SW480 (cell line): ENCODE measurements around the gene CDON.

Experiments
- DNase-seq: peaks from one replicate; pipeline ENCODE4 v3.0.0-alpha.2; 2016; ENCODE audit warnings: low spot score

Gene CDON

GRCh38 chr11:126082251-126083109 is 19.8 kb upstream of the CDON start:
- DNase-seq: no peak

- DNase-seq: no peak
Observed at GRCh38 chr11:126081915-126082250, 19.2 kb upstream of the CDON start.

GRCh38 chr11:126080161-126080941 is 17.7 kb upstream of the CDON start:
- no peak for DNase-seq

- peak; percentile 11 for DNase-seq
Observed at GRCh38 chr11:126079621-126080124, 17.0 kb upstream of the CDON start.

- no peak for DNase-seq
Observed at GRCh38 chr11:126076641-126077040, 14.0 kb upstream of the CDON start.

GRCh38 chr11:126072801-126073594 is 10.3 kb upstream of the CDON start:
- no peak for DNase-seq

GRCh38 chr11:126072141-126072741 is 9.6 kb upstream of the CDON start:
- DNase-seq: peak; percentile 36

GRCh38 chr11:126063507-126063852 is 814 bp upstream of the CDON start:
- no peak for DNase-seq

- DNase-seq: peak; percentile 67
Observed at GRCh38 chr11:126061707-126062678, 673 bp downstream of the CDON start.

GRCh38 chr11:126060757-126061171 is 1.9 kb downstream of the CDON start:
- no peak for DNase-seq

- DNase-seq: no peak
Observed at GRCh38 chr11:126059238-126059781, 3.4 kb downstream of the CDON start.

GRCh38 chr11:126058105-126058874 is 4.4 kb downstream of the CDON start:
- DNase-seq: no peak

- no peak for DNase-seq
Observed at GRCh38 chr11:126054882-126055281, 7.8 kb downstream of the CDON start.

GRCh38 chr11:126054408-126054807 is 8.3 kb downstream of the CDON start:
- no peak for DNase-seq

- no peak for DNase-seq
Observed at GRCh38 chr11:126053415-126054286, 9.0 kb downstream of the CDON start.

GRCh38 chr11:126051117-126051516 is 11.5 kb downstream of the CDON start:
- DNase-seq: no peak

- DNase-seq: no peak
Observed at GRCh38 chr11:126049159-126049558, 13.5 kb downstream of the CDON start.

GRCh38 chr11:126048197-126048596 is 14.5 kb downstream of the CDON start:
- DNase-seq: no peak
